ENCODE data around the gene HOXA13.

The HOXA13 gene

DNA sequence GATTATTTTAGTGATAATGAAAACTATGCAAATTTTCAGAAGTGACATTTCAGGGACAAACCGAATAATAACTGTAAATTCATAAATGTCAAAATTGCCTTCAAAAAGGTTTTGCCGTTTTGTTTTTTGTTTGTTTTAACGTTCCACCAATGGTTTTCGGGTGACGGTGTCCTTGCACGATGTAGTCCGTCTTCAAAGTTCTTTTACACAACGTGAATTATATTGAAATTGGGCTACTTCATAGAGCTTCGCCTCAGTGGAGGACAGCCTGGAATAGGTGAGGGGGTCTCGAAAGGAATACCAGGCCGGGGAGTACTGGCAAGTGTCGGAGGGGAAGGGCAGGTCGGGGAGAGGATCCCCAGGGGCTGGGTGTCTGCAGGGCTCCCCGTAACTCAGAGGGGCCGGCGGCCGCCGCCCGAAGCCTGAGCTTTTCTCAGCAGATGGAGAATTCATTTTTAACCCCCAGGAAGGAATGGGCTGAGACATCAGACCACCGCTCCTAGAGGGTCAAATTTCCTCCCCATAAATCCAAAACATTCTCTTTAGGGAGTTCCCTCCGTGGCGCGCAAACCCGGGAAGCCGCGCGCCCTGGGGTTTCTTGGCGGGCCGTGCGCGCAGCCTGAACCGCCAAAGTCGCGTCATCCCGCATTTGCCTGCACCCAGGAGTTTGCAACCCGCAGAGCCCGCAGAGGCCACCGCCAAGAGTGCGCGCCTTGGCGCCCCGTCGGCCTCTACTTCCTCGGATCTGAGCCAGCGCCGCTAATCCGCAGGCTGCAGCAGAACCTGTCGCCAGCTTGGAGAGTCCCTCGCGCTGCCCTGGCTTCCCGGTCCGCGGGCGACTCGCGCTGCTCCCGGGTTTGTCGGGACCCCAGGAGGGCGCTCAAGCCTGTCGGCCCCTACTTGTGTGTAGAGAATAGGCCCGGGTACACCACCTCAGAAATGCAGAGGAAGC, 25.4 kb upstream of the HOXA13 start:
- no peaks in the 10 kb centered on the region for H3K36me3 ChIP-seq (ENCODE audit: insufficient read depth, low read length)
- H3K27me3 ChIP-seq (ENCODE audit: control insufficient read depth, insufficient read depth, low read length), result peaks cover 79% of the 10 kb centered on the region
- H3K4me2 ChIP-seq (ENCODE audit: low read length), result peak overlapping the region; percentile 60
- H3K4me3 ChIP-seq (ENCODE audit: low read length), result no peak overlapping the region
- no peak overlapping the region for H3K9ac ChIP-seq (ENCODE audit: low read depth, low read length)
- H3K4me1 ChIP-seq (ENCODE audit: control insufficient read depth, insufficient read depth, low read length), result no peaks in the 10 kb centered on the region
- H3K9me3 ChIP-seq (replicated peaks; ENCODE audit: low read length), result no peaks in the 10 kb centered on the region

DNA sequence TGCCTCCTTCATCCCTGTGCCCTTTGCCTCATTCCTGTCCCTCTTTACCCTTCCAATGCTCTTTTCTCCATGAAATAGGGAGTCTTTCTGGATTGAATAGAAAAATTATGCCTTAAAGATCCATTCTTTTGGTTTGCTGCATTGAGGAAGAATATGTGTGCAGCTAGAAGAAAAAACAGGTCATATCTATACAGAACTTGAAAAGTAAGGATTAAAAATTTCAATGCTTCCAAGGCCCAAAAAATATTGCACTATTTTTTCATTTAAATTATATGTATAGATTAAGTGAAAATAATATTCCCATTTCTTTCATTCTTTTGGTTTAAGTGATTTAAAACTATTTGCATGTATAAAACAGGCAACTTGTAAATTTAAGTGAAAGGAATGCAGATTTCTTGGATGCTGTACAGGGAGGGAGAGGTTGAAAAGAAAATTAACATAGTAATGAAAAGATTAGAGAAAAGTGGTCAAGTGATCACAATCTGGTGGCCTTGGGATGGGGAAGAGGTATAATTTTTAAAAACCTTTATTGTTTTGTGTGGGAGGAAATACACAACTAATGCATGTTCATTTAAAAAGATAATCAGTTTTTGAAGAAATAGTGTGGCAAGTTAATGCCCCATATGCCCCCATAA, 24.2 kb upstream of the HOXA13 start:
- H3K9me3 ChIP-seq (replicated peaks; ENCODE audit: low read length), result no peaks in the 10 kb centered on the region

DNA sequence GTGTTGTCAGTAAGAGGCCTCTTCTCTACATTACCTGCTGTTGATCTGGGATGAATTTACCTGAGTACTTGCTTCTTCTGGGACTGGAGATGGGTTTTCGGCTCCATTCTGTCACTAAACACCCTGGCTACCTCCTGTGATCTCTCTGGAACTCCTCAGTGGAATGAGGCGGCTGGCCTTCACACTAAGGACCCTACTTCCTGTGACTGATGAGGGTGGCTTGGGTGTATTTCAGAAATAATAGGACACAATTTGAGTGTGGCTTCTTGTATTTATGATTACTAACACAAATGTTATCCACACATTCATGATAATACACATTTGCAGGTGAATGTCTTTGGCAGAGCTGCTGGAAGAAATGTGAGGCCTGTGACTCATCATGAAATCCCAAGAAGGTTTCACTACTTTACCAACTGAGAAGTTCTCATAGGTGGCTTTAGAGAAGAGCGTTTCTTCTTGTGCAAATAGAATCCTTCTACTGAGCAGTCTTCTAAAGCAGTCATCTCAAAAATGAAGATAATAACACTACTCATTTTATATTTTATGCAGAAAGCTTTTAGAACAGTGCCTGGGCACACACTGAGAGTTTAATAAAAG, 21.4 kb upstream of the HOXA13 start:
- Histone ChIP-seq H3K4me2 (ENCODE audit: low read length) (no peak overlapping the region), H3K4me1 (ENCODE audit: control insufficient read depth, insufficient read depth, low read length) (no peaks in the 10 kb centered on the region), H3K27me3 (ENCODE audit: control insufficient read depth, insufficient read depth, low read length) (peaks cover 72% of the 10 kb centered on the region), H3K9ac (ENCODE audit: low read depth, low read length) (no peak overlapping the region), H3K36me3 (ENCODE audit: insufficient read depth, low read length) (no peaks in the 10 kb centered on the region), H3K9me3 (replicated peaks; ENCODE audit: low read length) (no peaks in the 10 kb centered on the region), H3K4me3 (ENCODE audit: low read length) (no peak overlapping the region)

More for the DNA sequence above, 24.2 kb upstream of the HOXA13 start:
- Histone ChIP-seq H3K27me3 (ENCODE audit: control insufficient read depth, insufficient read depth, low read length) (peaks cover 74% of the 10 kb centered on the region), H3K4me3 (ENCODE audit: low read length) (no peak overlapping the region), H3K36me3 (ENCODE audit: insufficient read depth, low read length) (no peaks in the 10 kb centered on the region), H3K9ac (ENCODE audit: low read depth, low read length) (no peak overlapping the region), H3K4me1 (ENCODE audit: control insufficient read depth, insufficient read depth, low read length) (no peaks in the 10 kb centered on the region), H3K4me2 (ENCODE audit: low read length) (no peak overlapping the region)

DNA sequence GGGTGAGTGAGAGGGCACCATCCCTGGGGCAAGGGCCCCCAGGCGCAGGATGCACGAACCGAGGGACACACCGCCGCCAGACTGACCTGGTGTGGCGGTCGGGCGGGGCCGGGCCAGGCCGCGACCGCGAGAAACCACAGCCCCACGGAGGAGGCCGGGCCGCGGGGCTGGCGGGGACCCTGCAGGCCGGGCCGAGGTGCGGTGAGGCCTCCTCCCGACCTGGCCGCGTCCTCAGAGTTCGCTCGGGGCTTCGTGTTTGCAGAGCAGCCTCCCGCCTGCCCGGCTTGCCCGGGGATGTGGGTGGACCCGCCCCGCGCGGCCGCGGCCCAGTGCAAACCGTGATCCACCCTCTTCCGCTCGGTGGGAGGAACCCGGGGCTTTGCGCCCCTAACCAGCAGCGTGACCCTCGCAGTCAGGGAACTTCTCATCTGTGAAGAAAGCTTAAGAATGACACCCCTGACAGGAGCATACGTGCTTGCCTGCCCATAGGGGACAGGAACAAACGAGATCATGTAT, 20.6 kb upstream of the HOXA13 start:
- Histone ChIP-seq H3K36me3 (ENCODE audit: insufficient read depth, low read length) (no peaks in the 10 kb centered on the region), H3K9ac (ENCODE audit: low read depth, low read length) (no peak overlapping the region), H3K4me3 (ENCODE audit: low read length) (no peak overlapping the region), H3K9me3 (replicated peaks; ENCODE audit: low read length) (no peaks in the 10 kb centered on the region), H3K4me2 (ENCODE audit: low read length) (no peak overlapping the region), H3K4me1 (ENCODE audit: control insufficient read depth, insufficient read depth, low read length) (no peaks in the 10 kb centered on the region), H3K27me3 (ENCODE audit: control insufficient read depth, insufficient read depth, low read length) (peaks cover 71% of the 10 kb centered on the region)

DNA sequence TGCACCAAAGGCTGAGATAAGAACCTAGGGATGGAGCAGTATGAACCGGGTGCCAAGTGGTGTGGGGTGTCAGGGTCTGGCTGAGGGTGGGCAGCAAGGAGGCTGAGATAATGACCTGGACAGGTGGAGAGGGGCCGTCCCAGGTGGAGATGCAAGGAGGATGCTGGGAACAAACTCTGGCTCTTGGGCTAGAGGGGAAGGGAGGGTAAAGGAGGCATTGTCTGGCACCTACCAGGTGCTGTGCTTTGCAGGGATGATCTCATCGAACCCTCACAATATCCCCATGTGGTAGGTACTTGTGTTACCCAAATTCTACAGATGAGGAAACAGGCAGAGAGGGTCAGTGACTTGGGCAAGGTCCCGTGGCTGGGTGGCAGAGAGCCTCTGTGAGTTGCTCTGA, 19.9 kb upstream of the HOXA13 start:
- Histone ChIP-seq H3K9ac (ENCODE audit: low read depth, low read length) (no peak overlapping the region), H3K4me3 (ENCODE audit: low read length) (no peak overlapping the region), H3K4me2 (ENCODE audit: low read length) (no peak overlapping the region), H3K9me3 (replicated peaks; ENCODE audit: low read length) (no peaks in the 10 kb centered on the region), H3K4me1 (ENCODE audit: control insufficient read depth, insufficient read depth, low read length) (no peaks in the 10 kb centered on the region), H3K36me3 (ENCODE audit: insufficient read depth, low read length) (no peaks in the 10 kb centered on the region), H3K27me3 (ENCODE audit: control insufficient read depth, insufficient read depth, low read length) (peaks cover 69% of the 10 kb centered on the region)

DNA sequence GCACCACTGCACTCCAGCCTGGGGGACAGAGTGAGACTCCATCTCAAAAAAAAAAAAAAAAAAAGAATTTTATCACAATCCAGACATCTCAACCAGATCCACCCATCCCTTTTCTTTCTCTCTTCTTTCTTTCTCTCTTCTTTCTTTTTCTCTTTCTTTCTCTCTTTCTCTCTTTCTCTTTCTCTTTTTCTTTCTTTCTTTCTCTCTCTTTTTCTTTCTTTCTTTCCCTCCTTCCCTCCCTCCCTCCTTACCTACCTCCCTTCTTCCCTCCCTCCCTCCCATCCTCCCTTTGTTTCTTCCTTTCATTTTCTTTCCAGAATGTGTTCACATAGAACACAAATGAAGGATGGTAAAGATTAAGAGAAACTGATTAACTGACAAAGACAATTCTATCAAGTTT, 18.1 kb upstream of the HOXA13 start:
- Histone ChIP-seq H3K36me3 (ENCODE audit: insufficient read depth, low read length) (no peaks in the 10 kb centered on the region), H3K9me3 (replicated peaks; ENCODE audit: low read length) (no peaks in the 10 kb centered on the region), H3K27me3 (ENCODE audit: control insufficient read depth, insufficient read depth, low read length) (peaks cover 58% of the 10 kb centered on the region), H3K4me1 (ENCODE audit: control insufficient read depth, insufficient read depth, low read length) (no peaks in the 10 kb centered on the region), H3K4me3 (ENCODE audit: low read length) (no peak overlapping the region), H3K9ac (ENCODE audit: low read depth, low read length) (no peak overlapping the region), H3K4me2 (ENCODE audit: low read length) (no peak overlapping the region)

DNA sequence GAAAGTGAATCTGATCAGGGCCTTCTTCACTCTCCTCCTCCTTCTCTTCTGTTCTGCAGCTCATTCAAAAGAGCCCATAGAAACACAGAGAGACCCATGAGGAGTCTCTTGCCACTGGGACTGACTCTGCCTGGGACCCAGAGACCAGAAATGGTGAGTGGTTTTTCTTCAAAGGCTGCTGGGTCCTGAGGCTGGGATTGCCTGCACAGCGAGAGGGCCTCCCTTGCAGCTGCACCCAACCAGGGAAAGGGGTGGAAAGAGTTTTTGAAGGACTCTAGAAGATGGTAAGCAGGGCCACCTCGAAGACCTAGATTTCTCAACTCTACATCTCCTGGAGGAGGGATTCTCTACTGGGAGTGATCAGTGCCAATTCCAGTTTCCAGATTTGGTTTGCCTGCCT, 15.5 kb upstream of the HOXA13 start:
- H3K9ac ChIP-seq (ENCODE audit: low read depth, low read length), result no peak overlapping the region
- H3K9me3 ChIP-seq (replicated peaks; ENCODE audit: low read length), result no peaks in the 10 kb centered on the region
- H3K4me2 ChIP-seq (ENCODE audit: low read length), result no peak overlapping the region
- H3K4me3 ChIP-seq (ENCODE audit: low read length), result no peak overlapping the region
- no peaks in the 10 kb centered on the region for H3K36me3 ChIP-seq (ENCODE audit: insufficient read depth, low read length)
- H3K27me3 ChIP-seq (ENCODE audit: control insufficient read depth, insufficient read depth, low read length), result peaks cover 49% of the 10 kb centered on the region
- no peaks in the 10 kb centered on the region for H3K4me1 ChIP-seq (ENCODE audit: control insufficient read depth, insufficient read depth, low read length)

DNA sequence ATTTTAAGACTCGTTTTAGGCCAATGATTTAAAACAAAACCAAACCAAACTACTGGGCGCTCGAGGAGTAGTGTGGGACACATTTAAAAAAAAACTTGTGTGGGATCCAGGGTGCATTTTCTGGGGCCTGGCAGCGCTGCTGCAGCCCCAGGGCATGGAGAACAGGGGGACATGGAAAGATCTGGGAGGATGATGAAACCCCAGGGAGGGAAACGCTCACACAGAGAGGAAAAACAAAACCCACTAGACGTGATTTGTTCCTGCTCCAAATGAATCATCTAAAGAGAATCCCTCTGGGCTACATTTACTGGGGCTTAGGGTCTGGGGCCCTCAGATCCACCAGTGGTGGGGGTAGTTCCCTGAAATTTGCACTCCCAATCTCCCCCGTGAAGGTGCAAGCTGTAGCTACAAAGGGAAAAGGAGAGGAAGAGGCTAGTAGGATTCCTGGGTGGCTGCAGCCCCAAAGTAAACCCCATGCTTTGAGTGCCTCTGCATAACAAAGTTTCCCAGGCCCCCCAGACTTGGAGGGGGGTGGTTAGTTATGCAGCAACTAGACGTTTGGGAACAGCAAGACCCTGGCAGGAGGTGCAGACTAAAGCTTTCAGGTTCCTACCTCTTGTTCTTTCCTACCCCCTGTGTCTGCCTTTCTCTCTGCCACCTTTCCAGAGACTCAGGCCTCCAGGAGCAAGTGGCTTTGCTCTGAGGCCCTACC, 14.5 kb upstream of the HOXA13 start:
- Histone ChIP-seq H3K9ac (ENCODE audit: low read depth, low read length) (no peak overlapping the region), H3K4me1 (ENCODE audit: control insufficient read depth, insufficient read depth, low read length) (no peaks in the 10 kb centered on the region), H3K4me3 (ENCODE audit: low read length) (no peak overlapping the region), H3K4me2 (ENCODE audit: low read length) (no peak overlapping the region), H3K36me3 (ENCODE audit: insufficient read depth, low read length) (no peaks in the 10 kb centered on the region), H3K9me3 (replicated peaks; ENCODE audit: low read length) (no peaks in the 10 kb centered on the region), H3K27me3 (ENCODE audit: control insufficient read depth, insufficient read depth, low read length) (peaks cover 45% of the 10 kb centered on the region)

DNA sequence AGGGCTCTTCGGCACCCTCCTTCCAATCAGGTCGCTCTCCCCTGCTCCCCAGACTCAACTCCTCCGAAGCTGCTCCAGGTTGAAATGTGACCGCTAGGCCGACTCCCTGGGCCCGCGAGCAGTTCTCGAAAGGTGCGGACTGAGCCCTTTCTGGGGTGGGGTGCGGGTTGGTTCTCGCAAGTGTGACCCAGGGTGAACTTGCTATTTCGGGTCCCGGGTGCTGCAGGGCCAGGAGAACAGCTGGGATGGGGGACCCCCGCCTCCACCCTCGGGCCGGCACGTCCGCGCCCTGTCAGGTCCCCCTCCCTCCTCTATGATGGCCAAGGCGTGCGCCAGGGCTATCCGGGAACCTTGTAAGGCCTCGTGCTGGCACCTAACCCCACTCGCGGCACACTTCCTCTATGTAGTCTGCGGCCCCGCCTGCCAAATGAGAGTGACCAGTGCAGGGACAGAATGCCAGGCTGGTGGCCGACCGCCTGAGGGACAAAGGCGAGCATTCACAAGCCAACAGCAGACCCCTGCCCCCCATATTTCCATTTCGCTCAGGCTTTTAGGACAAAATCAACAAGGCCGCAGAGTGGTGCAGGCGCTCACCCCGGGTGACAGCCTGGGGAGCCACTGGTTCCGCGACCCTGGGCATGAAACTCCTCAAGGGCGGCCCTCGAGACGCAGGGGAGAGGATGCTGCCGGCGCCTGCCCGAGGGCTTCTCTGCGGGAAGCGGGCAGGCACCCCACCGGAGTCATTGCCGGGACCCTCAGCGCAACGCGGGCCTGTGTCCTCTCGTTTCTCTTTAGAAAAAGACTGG, 13.7 kb upstream of the HOXA13 start:
- Histone ChIP-seq H3K9ac (ENCODE audit: low read depth, low read length) (no peak overlapping the region), H3K9me3 (replicated peaks; ENCODE audit: low read length) (no peaks in the 10 kb centered on the region), H3K27me3 (ENCODE audit: control insufficient read depth, insufficient read depth, low read length) (peaks cover 45% of the 10 kb centered on the region), H3K4me3 (ENCODE audit: low read length) (no peak overlapping the region), H3K4me1 (ENCODE audit: control insufficient read depth, insufficient read depth, low read length) (no peaks in the 10 kb centered on the region), H3K36me3 (ENCODE audit: insufficient read depth, low read length) (no peaks in the 10 kb centered on the region), H3K4me2 (ENCODE audit: low read length) (no peak overlapping the region)

DNA sequence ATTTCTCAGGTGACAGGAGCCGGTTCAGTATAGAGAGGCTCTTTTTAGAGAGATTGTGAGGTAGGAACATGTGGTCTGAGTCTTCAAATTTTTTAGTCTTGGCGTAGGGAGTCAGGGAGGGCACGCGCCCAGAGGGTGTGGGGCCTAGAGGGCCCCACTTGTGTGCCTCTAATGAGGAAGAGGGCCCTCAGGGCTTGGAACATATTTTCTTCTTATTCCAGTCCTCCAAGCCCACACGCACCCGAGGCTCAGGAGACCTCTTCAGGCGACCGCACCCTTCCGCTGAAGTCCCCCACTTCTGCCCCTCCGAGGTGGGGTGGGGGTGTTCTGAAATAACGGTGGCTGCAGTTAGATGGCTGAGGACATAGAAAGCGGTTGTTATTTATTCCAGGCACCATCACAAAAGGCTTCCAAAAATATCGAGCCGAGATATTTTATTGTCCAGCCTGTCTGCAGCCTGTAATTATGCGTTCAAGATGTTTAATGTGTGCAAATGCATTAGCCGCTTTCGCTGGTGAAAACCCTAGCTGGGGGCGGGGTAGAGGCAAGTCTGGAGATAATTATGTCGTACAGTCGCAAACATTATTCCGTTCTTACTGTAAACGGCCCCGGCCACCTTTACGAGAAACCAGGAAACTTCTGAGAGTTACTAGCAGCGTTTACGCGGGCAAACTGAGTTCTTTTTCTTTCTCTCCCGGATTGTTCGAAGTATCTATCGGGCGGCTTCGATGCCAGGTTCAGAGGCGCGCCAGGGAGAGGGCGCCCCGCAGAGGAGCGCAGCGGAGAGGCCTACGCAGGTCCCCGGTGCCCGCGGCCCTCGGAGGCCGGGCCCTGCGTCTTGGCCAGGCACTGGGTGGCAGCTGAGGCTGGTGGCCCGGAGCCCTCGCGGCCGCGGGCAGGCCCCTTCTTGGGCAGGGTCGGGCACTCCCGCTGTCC, 12.9 kb upstream of the HOXA13 start:
- no peaks in the 10 kb centered on the region for H3K4me1 ChIP-seq (ENCODE audit: control insufficient read depth, insufficient read depth, low read length)
- no peak overlapping the region for H3K4me3 ChIP-seq (ENCODE audit: low read length)
- H3K9ac ChIP-seq (ENCODE audit: low read depth, low read length), result no peak overlapping the region
- no peaks in the 10 kb centered on the region for H3K9me3 ChIP-seq (replicated peaks; ENCODE audit: low read length)
- no peak overlapping the region for H3K4me2 ChIP-seq (ENCODE audit: low read length)
- H3K27me3 ChIP-seq (ENCODE audit: control insufficient read depth, insufficient read depth, low read length), result peaks cover 43% of the 10 kb centered on the region
- no peaks in the 10 kb centered on the region for H3K36me3 ChIP-seq (ENCODE audit: insufficient read depth, low read length)

Measured in skeletal muscle satellite cell (primary cell).